ENCODE data around the gene PTPRN2. TPM values are rescaled to one million over a fixed set of nuclear protein-coding genes. Genes with fewer than 3 reads are reported as not detected.

PTPRN2 gene
- total RNA-seq, 1 experiment from 2014 or later = 2.1 TPM

GRCh38 chr7:158135931-158136330 is 451.7 kb downstream of the PTPRN2 start:
- no TSS peak for BruUV-seq (replicated peaks)
- no peaks in the 10 kb centered on the region for H3K4me1 ChIP-seq (ENCODE audit: control insufficient read depth in 1 of 2, insufficient read depth in 2 of 2, low read length in 2 of 2)
- intact Hi-C loops (cut with micrococcal nuclease) = no loop called here
- no peaks in the 10 kb centered on the region for H3K27me3 ChIP-seq (ENCODE audit: insufficient read depth, low read length)
- no peak overlapping the region for H2AFZ ChIP-seq (ENCODE audit: low read depth, low read length, poor library complexity, severe bottlenecking)
- ChIA-PET CTCF (no interaction called here), POLR2A (no interaction called here), RAD21 (ENCODE audit: low non-redundant PET in 1 of 2, low total read pairs in 2 of 2, uncharacterized antibody in 2 of 2, unreplicated experiment in 2 of 2) (no interaction called here)
- H3K79me2 ChIP-seq (ENCODE audit: insufficient read depth, low read length) = no peaks in the 10 kb centered on the region
- H3K9me2 ChIP-seq (ENCODE audit: insufficient read depth) = no peaks in the 10 kb centered on the region
- H3K4me2 ChIP-seq (ENCODE audit: low read length) = no peak overlapping the region
- ATAC-seq (no peak), DNase-seq (ENCODE audit: low read depth, low spot score) (no peak)
- H3K36me3 ChIP-seq (ENCODE audit: control insufficient read depth in 1 of 2, insufficient read depth in 2 of 2, low read length in 2 of 2) = no peaks in the 10 kb centered on the region
- no peaks in the 10 kb centered on the region for H4K20me1 ChIP-seq (ENCODE audit: insufficient read depth)
- H3K9ac ChIP-seq (ENCODE audit: low read length) = no peak overlapping the region
- H3K4me3 ChIP-seq (replicated peaks in 1 of 2; ENCODE audit: low read depth in 1 of 2, low read length in 2 of 2) = no peak overlapping the region
- H3K27ac ChIP-seq (ENCODE audit: low read depth, low read length) = no peak overlapping the region
- H3K9me3 ChIP-seq (ENCODE audit: control insufficient read depth in 1 of 2, insufficient read depth in 1 of 2, low read depth in 1 of 2, low read length in 2 of 2) = peaks cover 0 to 6% of the 10 kb centered on the region in 2 experiments; a peak in 2 of 4 replicates
- TF ChIP-seq SP1 (IDR thresholded peaks at IDR 0.05; ENCODE audit: low read depth) = no peak
- TF ChIP-seq, protein P1, sequence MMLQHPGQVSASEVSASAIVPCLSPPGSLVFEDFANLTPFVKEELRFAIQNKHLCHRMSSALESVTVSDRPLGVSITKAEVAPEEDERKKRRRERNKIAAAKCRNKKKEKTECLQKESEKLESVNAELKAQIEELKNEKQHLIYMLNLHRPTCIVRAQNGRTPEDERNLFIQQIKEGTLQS (IDR thresholded peaks at IDR 0.05) = no peak

GRCh38 chr7:158134824-158135223 is 452.8 kb downstream of the PTPRN2 start:
- Histone ChIP-seq H3K4me1 (ENCODE audit: control insufficient read depth in 1 of 2, insufficient read depth in 2 of 2, low read length in 2 of 2) (no peaks in the 10 kb centered on the region), H3K9me2 (ENCODE audit: insufficient read depth) (no peaks in the 10 kb centered on the region), H2AFZ (ENCODE audit: low read depth, low read length, poor library complexity, severe bottlenecking) (no peak overlapping the region), H3K27ac (ENCODE audit: low read depth, low read length) (no peak overlapping the region), H3K79me2 (ENCODE audit: insufficient read depth, low read length) (no peaks in the 10 kb centered on the region), H3K4me2 (ENCODE audit: low read length) (no peak overlapping the region), H3K9ac (ENCODE audit: low read length) (no peak overlapping the region), H3K4me3 (replicated peaks in 1 of 2; ENCODE audit: low read depth in 1 of 2, low read length in 2 of 2) (no peak overlapping the region), H3K27me3 (ENCODE audit: insufficient read depth, low read length) (no peaks in the 10 kb centered on the region), H3K9me3 (ENCODE audit: control insufficient read depth in 1 of 2, insufficient read depth in 1 of 2, low read depth in 1 of 2, low read length in 2 of 2) (peaks cover 5 to 14% of the 10 kb centered on the region in 2 experiments; a peak in 2 of 4 replicates), H3K36me3 (ENCODE audit: control insufficient read depth in 1 of 2, insufficient read depth in 2 of 2, low read length in 2 of 2) (no peaks in the 10 kb centered on the region), H4K20me1 (ENCODE audit: insufficient read depth) (no peaks in the 10 kb centered on the region)
- BruUV-seq (replicated peaks) = no TSS peak
- DNase-seq (ENCODE audit: low read depth, low spot score) = no peak
- CTCF ChIA-PET = no interaction called here
- no peak for ATAC-seq
- intact Hi-C loops (cut with micrococcal nuclease) = no loop called here
- RAD21 ChIA-PET (ENCODE audit: low non-redundant PET in 1 of 2, low total read pairs in 2 of 2, uncharacterized antibody in 2 of 2, unreplicated experiment in 2 of 2) = no interaction called here
- POLR2A ChIA-PET = no interaction called here
- TF ChIP-seq SP1 (IDR thresholded peaks at IDR 0.05; ENCODE audit: low read depth) (no peak), ELF1 (IDR thresholded peaks at IDR 0.05; ENCODE audit: borderline replicate concordance, low read depth) (no peak), ZBTB33 (IDR thresholded peaks at IDR 0.05; ENCODE audit: extremely low read depth, insufficient replicate concordance, low read length) (no peak)
- TF ChIP-seq, protein P2, sequence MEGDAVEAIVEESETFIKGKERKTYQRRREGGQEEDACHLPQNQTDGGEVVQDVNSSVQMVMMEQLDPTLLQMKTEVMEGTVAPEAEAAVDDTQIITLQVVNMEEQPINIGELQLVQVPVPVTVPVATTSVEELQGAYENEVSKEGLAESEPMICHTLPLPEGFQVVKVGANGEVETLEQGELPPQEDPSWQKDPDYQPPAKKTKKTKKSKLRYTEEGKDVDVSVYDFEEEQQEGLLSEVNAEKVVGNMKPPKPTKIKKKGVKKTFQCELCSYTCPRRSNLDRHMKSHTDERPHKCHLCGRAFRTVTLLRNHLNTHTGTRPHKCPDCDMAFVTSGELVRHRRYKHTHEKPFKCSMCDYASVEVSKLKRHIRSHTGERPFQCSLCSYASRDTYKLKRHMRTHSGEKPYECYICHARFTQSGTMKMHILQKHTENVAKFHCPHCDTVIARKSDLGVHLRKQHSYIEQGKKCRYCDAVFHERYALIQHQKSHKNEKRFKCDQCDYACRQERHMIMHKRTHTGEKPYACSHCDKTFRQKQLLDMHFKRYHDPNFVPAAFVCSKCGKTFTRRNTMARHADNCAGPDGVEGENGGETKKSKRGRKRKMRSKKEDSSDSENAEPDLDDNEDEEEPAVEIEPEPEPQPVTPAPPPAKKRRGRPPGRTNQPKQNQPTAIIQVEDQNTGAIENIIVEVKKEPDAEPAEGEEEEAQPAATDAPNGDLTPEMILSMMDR (IDR thresholded peaks at IDR 0.05 in 2 of 3, conservative IDR thresholded peaks at IDR 0.05 in 1 of 3; ENCODE audit: borderline replicate concordance in 1 of 3, insufficient read depth in 1 of 3, low read depth in 2 of 3, low read length in 2 of 3) = no peak
- TF ChIP-seq, protein P1 (IDR thresholded peaks at IDR 0.05) = no peak
- TF ChIP-seq, protein P3, sequence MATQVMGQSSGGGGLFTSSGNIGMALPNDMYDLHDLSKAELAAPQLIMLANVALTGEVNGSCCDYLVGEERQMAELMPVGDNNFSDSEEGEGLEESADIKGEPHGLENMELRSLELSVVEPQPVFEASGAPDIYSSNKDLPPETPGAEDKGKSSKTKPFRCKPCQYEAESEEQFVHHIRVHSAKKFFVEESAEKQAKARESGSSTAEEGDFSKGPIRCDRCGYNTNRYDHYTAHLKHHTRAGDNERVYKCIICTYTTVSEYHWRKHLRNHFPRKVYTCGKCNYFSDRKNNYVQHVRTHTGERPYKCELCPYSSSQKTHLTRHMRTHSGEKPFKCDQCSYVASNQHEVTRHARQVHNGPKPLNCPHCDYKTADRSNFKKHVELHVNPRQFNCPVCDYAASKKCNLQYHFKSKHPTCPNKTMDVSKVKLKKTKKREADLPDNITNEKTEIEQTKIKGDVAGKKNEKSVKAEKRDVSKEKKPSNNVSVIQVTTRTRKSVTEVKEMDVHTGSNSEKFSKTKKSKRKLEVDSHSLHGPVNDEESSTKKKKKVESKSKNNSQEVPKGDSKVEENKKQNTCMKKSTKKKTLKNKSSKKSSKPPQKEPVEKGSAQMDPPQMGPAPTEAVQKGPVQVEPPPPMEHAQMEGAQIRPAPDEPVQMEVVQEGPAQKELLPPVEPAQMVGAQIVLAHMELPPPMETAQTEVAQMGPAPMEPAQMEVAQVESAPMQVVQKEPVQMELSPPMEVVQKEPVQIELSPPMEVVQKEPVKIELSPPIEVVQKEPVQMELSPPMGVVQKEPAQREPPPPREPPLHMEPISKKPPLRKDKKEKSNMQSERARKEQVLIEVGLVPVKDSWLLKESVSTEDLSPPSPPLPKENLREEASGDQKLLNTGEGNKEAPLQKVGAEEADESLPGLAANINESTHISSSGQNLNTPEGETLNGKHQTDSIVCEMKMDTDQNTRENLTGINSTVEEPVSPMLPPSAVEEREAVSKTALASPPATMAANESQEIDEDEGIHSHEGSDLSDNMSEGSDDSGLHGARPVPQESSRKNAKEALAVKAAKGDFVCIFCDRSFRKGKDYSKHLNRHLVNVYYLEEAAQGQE (IDR thresholded peaks at IDR 0.05; ENCODE audit: low read depth) = no peak
